HEK293T (cell line): ENCODE results near the gene SPSB1.

ENCODE experiments used
- CTCF ChIA-PET: fragments of 350-600 bp; formaldehyde crosslinking; extraction: SDS; loops from one replicate; lab custom pipeline; 2021; ENCODE audit warnings: antibody characterized with exemption, inconsistent platforms; lab: Yijun Ruan, JAX
- POLR2A ChIA-PET: fragments of 350-600 bp; formaldehyde crosslinking; extraction: SDS; loops from one replicate; lab custom pipeline; 2020; ENCODE audit warnings: antibody characterized with exemption, inconsistent platforms; lab: Yijun Ruan, JAX
- DNase-seq: peaks from one replicate; pipeline ENCODE4 v3.0.0; 2012; ENCODE audit warnings: mixed read lengths; ENCODE audit errors: extremely low spot score
- ARNT ChIP-seq: fragments of 450-650 bp; IDR thresholded peaks from 2 replicates; pipeline ENCODE4 v1.6.1; 2017; ENCODE audit warnings: mild to moderate bottlenecking
- BHLHE40 ChIP-seq: fragments of 450-650 bp; IDR thresholded peaks from 2 replicates; pipeline ENCODE4 v1.6.1; 2016; ENCODE audit warnings: mild to moderate bottlenecking, moderate library complexity, borderline replicate concordance
- CTBP1 ChIP-seq: fragments of 450-650 bp; IDR thresholded peaks from 2 replicates; pipeline ENCODE4 v1.6.1; 2016; ENCODE audit warnings: borderline replicate concordance
- ELF4 ChIP-seq: fragments of 450-650 bp; IDR thresholded peaks from 2 replicates; pipeline ENCODE4 v1.6.1; 2017; ENCODE audit warnings: antibody characterized with exemption
- FOXA1 ChIP-seq: fragments of 450-650 bp; IDR thresholded peaks from 2 replicates; pipeline ENCODE4 v1.6.1; 2016; ENCODE audit warnings: mild to moderate bottlenecking
- FOXK2 ChIP-seq: fragments of 450-650 bp; IDR thresholded peaks from 2 replicates; pipeline ENCODE4 v1.6.1; 2016; ENCODE audit warnings: mild to moderate bottlenecking
- FOXM1 ChIP-seq: fragments of 450-650 bp; IDR thresholded peaks from 2 replicates; pipeline ENCODE4 v1.6.1; 2017; ENCODE audit warnings: mild to moderate bottlenecking, borderline replicate concordance
- HDGF ChIP-seq: fragments of 450-650 bp; IDR thresholded peaks from 2 replicates; pipeline ENCODE4 v1.6.1; 2017; ENCODE audit warnings: antibody characterized with exemption, borderline replicate concordance
- L3MBTL2 ChIP-seq: fragments of 450-650 bp; conservative IDR thresholded peaks from 2 replicates; pipeline ENCODE4 v1.6.1; 2016; ENCODE audit warnings: mild to moderate bottlenecking
- LEF1 ChIP-seq: fragments of 450-650 bp; IDR thresholded peaks from 2 replicates; pipeline ENCODE4 v1.6.1; 2017; ENCODE audit warnings: mild to moderate bottlenecking, borderline replicate concordance
- NFRKB ChIP-seq: fragments of 450-650 bp; IDR thresholded peaks from 2 replicates; pipeline ENCODE4 v1.6.1; 2016; ENCODE audit warnings: mild to moderate bottlenecking, moderate library complexity
- PKNOX1 ChIP-seq: fragments of 450-650 bp; IDR thresholded peaks from 2 replicates; pipeline ENCODE4 v1.6.1; 2016
- SP1 ChIP-seq: fragments of 450-650 bp; IDR thresholded peaks from 2 replicates; pipeline ENCODE4 v1.6.1; 2017
- SUZ12 ChIP-seq: fragments of 450-650 bp; IDR thresholded peaks from 2 replicates; pipeline ENCODE4 v1.6.1; 2016; ENCODE audit warnings: mild to moderate bottlenecking
- TARDBP ChIP-seq: fragments of 450-650 bp; IDR thresholded peaks from 2 replicates; pipeline ENCODE4 v1.6.1; 2016
- ZNF384 ChIP-seq: fragments of 450-650 bp; IDR thresholded peaks from 2 replicates; pipeline ENCODE4 v1.6.1; 2016

The SPSB1 gene

GRCh38 chr1:9262096-9262986 lies 30.4 kb upstream of the SPSB1 start:
- TF ChIP-seq ARNT = no peak
- no peak for TF ChIP-seq SP1
- TF ChIP-seq ELF4 = no peak
- no peak for TF ChIP-seq L3MBTL2
- TF ChIP-seq FOXM1 = no peak
- no peak for TF ChIP-seq LEF1
- TF ChIP-seq HDGF = no peak
- no peak for TF ChIP-seq TARDBP
- TF ChIP-seq FOXK2 = no peak
- TF ChIP-seq SUZ12 = no peak
- no peak for TF ChIP-seq FOXA1
- CTCF ChIA-PET = no interaction called here
- no peak for DNase-seq
- POLR2A ChIA-PET = no interaction called here

- ChIA-PET POLR2A (no interaction called here), CTCF (no interaction called here)
- TF ChIP-seq FOXA1 (no peak), SUZ12 (no peak), FOXK2 (no peak), L3MBTL2 (no peak), SP1 (no peak), BHLHE40 (no peak), ARNT (no peak), TARDBP (no peak), HDGF (no peak), ELF4 (no peak), CTBP1 (no peak), NFRKB (no peak), LEF1 (no peak), ZNF384 (no peak), FOXM1 (no peak), PKNOX1 (no peak)
- no peak for DNase-seq
These were observed 29.3 kb upstream of the SPSB1 start for GRCh38 chr1:9263276-9263855.

- TF ChIP-seq FOXA1 = no peak
- no peak for TF ChIP-seq NFRKB
- no peak for TF ChIP-seq SP1
- no peak for TF ChIP-seq LEF1
- TF ChIP-seq BHLHE40 = no peak
- no peak for TF ChIP-seq FOXK2
- no peak for TF ChIP-seq TARDBP
- TF ChIP-seq PKNOX1 = no peak
- no peak for TF ChIP-seq HDGF
- TF ChIP-seq ZNF384 = no peak
- no peak for TF ChIP-seq L3MBTL2
- TF ChIP-seq FOXM1 = no peak
- ChIA-PET POLR2A (no interaction called here), CTCF (no interaction called here)
- no peak for DNase-seq
These were observed 28.5 kb upstream of the SPSB1 start for GRCh38 chr1:9263984-9264872.

GRCh38 chr1:9265037-9265436 lies 27.7 kb upstream of the SPSB1 start:
- TF ChIP-seq NFRKB (no peak), ZNF384 (no peak), PKNOX1 (no peak), SP1 (no peak), CTBP1 (no peak), L3MBTL2 (no peak), FOXK2 (no peak), BHLHE40 (no peak), HDGF (no peak), FOXM1 (no peak), TARDBP (no peak), ELF4 (no peak), FOXA1 (no peak), SUZ12 (no peak), ARNT (no peak), LEF1 (no peak)
- no peak for DNase-seq
- ChIA-PET CTCF (no interaction called here), POLR2A (no interaction called here)

- DNase-seq = no peak
- POLR2A ChIA-PET = no interaction called here
- CTCF ChIA-PET = interaction anchor here (1.0 kb wide), 1 partner anchor 189 kb away, joined by 3 read pairs; no protein-coding TSS in a partner anchor
These were observed 26.7 kb upstream of the SPSB1 start for GRCh38 chr1:9265968-9266367.

More at GRCh38 chr1:9265968-9266367, 26.7 kb upstream of the SPSB1 start:
- no peak for TF ChIP-seq L3MBTL2
- TF ChIP-seq ZNF384 = no peak
